HepG2 (cell line): ENCODE measurements around the gene IER5L. TPM values are rescaled to one million over a fixed set of nuclear protein-coding genes. Genes with fewer than 3 reads are reported as not detected.

Experiments used
- ATAC-seq: fragments of 200-7000 bp; cut with Tn5 transposase; 3 replicates; pipeline ENCODE4 v1.9.1; 2020; ENCODE audit warnings: mild to moderate bottlenecking, moderate library complexity
- BruUV-seq: library from RNA; stranded (reverse); fragments of 400-500 nt; replicated peaks from 2 replicates; lab custom pipeline; 2021; lab: Mats Ljungman, UMichigan
- CTCF ChIA-PET: fragments of 300-600 bp; formaldehyde crosslinking; extraction: SDS; loops from one replicate; lab custom pipeline; 2021; ENCODE audit warnings: low total read pairs, inconsistent platforms, low intra/inter-chr PET ratio; lab: Yijun Ruan, JAX
- POLR2A ChIA-PET: fragments of 350-600 bp; sonication (Branson Sonifier 250); formaldehyde crosslinking; loops from one replicate; lab custom pipeline; 2020; ENCODE audit warnings: antibody characterized with exemption, inconsistent platforms; lab: Yijun Ruan, JAX
- DNase-seq: peaks from one replicate; pipeline ENCODE4 v3.0.0-alpha.2; 2015; ENCODE audit warnings: low spot score
- FAIRE-seq: peaks from 3 replicates; lab custom pipeline; 2011; peaks lifted over from hg19 to GRCh38; lab: Jason Lieb, UNC
- H2AFZ ChIP-seq: one replicate; pipeline ENCODE4 v1.6.1; 2011; ENCODE audit warnings: low read length, inconsistent platforms
- H3K27ac ChIP-seq: fragments of 300-600 bp; 3 replicates; pipeline ENCODE4 v1.8.0; 2011; ENCODE audit warnings: mixed run types, mild to moderate bottlenecking, mixed read lengths, low read length, inconsistent platforms; ENCODE audit not compliant: insufficient read depth; ENCODE audit errors: extremely low read length
- H3K27me3 ChIP-seq, 2 experiments: fragments of 200-600 bp in 1 of 2; 2 replicates in 1 of 2; 3 replicates in 1 of 2; pipeline versions ENCODE4 v1.6.0 to v1.8.0; 2011; ENCODE audit warnings: low read length in 2 of 2, mild to moderate bottlenecking in 2 of 2, moderate library complexity in 2 of 2, inconsistent platforms in 1 of 2; ENCODE audit not compliant: insufficient read depth in 2 of 2, control insufficient read depth in 1 of 2
- H3K36me3 ChIP-seq, 2 experiments: fragments of 200-600 bp in 1 of 2; replicated peaks in 1 of 2; 2 replicates in 1 of 2; 3 replicates in 1 of 2; pipeline versions ENCODE4 v1.5.1 to v1.8.0; 2011; ENCODE audit warnings: low read length in 2 of 2, inconsistent platforms in 1 of 2; ENCODE audit not compliant: insufficient read depth in 2 of 2, control insufficient read depth in 1 of 2
- H3K4me1 ChIP-seq: 2 replicates; pipeline ENCODE4 v1.5.1; 2012; ENCODE audit warnings: low read length, inconsistent platforms; ENCODE audit not compliant: insufficient read depth
- H3K4me2 ChIP-seq: 2 replicates; pipeline ENCODE4 v1.6.0; 2011; ENCODE audit warnings: low read depth, low read length, inconsistent platforms
- H3K4me3 ChIP-seq, 3 experiments: fragments of 200-600 bp in 1 of 3; sonication (generic), shearing (Covaris generic) in 1 of 3; replicated peaks in 1 of 3; 2 replicates each; pipeline ENCODE4 v1.5.1; 2011 to 2016; ENCODE audit warnings: low read length in 3 of 3, inconsistent platforms in 2 of 3, low read depth in 2 of 3, mild to moderate bottlenecking in 2 of 3, control low read depth in 1 of 3, mixed read lengths in 1 of 3; ENCODE audit not compliant: insufficient read depth in 1 of 3
- H3K79me2 ChIP-seq: one replicate; pipeline ENCODE4 v1.6.1; 2011; ENCODE audit warnings: low read length, inconsistent platforms; ENCODE audit not compliant: insufficient read depth
- H3K9ac ChIP-seq: 2 replicates; pipeline ENCODE4 v1.6.0; 2011; ENCODE audit warnings: mild to moderate bottlenecking, low read depth, low read length, inconsistent platforms; ENCODE audit not compliant: insufficient read depth
- H3K9me3 ChIP-seq: 2 replicates; pipeline ENCODE4 v1.5.1; 2012; ENCODE audit warnings: mild to moderate bottlenecking, low read length
- H4K20me1 ChIP-seq: 2 replicates; pipeline ENCODE4 v1.6.0; 2011; ENCODE audit warnings: inconsistent platforms, mild to moderate bottlenecking, low read length, moderate library complexity; ENCODE audit not compliant: insufficient read depth
- DNMT1 ChIP-seq: sonication (generic); formaldehyde crosslinking; IDR thresholded peaks from 2 replicates; pipeline ENCODE4 v1.5.1; 2020; ENCODE audit warnings: mild to moderate bottlenecking, missing genetic modification reagents
- EZH2 ChIP-seq: conservative IDR thresholded peaks from 2 replicates; pipeline ENCODE4 v1.6.1; 2012; ENCODE audit warnings: mild to moderate bottlenecking, low read depth, low read length, moderate library complexity
- PRDM15 ChIP-seq: sonication (generic); formaldehyde crosslinking; IDR thresholded peaks from 2 replicates; pipeline ENCODE4 v1.4.0; 2020; ENCODE audit warnings: missing genetic modification reagents
- SIN3B ChIP-seq: fragments of 150-350 bp; IDR thresholded peaks from 2 replicates; pipeline ENCODE4 v1.6.1; 2014; ENCODE audit warnings: low read length
- ZBTB3 ChIP-seq: sonication (generic); formaldehyde crosslinking; IDR thresholded peaks from 2 replicates; pipeline ENCODE4 v1.4.0; 2020; ENCODE audit warnings: low read depth, mild to moderate bottlenecking, moderate library complexity, missing genetic modification reagents, borderline replicate concordance
- ZNF570 ChIP-seq: sonication (generic); formaldehyde crosslinking; IDR thresholded peaks from 2 replicates; pipeline ENCODE4 v1.4.0; 2020; ENCODE audit warnings: mild to moderate bottlenecking, missing genetic modification reagents, borderline replicate concordance
- WGBS: methylation state at CpG from one replicate; pipeline ENCODE4 v1.1.6; 2017; ENCODE audit warnings: low lambda C conversion rate; 5-methylcytosine and 5-hydroxymethylcytosine counted together
- in situ Hi-C: cut with HindIII; loops from 2 replicates; pipeline ENCODE4 v1.10.0; 2017; ENCODE audit warnings: low pct_unique_long_range_greater_than_20kb; ENCODE audit not compliant: extremely low pct_ligation_motif_present
- intact Hi-C: fragments of 100-400 bp; cut with micrococcal nuclease; formaldehyde crosslinking; loops from one replicate; pipeline ENCODE4 v1.10.0; 2022; ENCODE audit not compliant: unreplicated experiment
- polyA plus RNA-seq, 8 experiments: library from polyadenylated mRNA; depleted of rRNA in 3 of 8; stranded (reverse) in 7 of 8; unstranded in 1 of 8; fragments of >200 nt; fragmentation: Illumina TruSeq in 4 of 8; extraction: Trizol in 4 of 8; gene quantifications; 2 replicates each; pipeline versions ENCODE4 v1.2.1 to v1.2.3, GENCODE V29; 2011 to 2016; ENCODE audit warnings: low read depth in 4 of 8, missing spikeins in 1 of 8, mixed read lengths in 1 of 8; ENCODE audit not compliant: insufficient read depth in 1 of 8
- total RNA-seq, 5 experiments: library from RNA; depleted of rRNA; stranded (reverse); fragments of >200 nt; fragmentation: Illumina TruSeq; extraction: Trizol; gene quantifications; 2 replicates each; pipeline ENCODE4 v1.2.3, GENCODE V29; 2016; ENCODE audit warnings: low read depth in 1 of 5
- TF ChIP-seq, protein P1 (sequence below): sonication (generic); formaldehyde crosslinking; IDR thresholded peaks from 2 replicates; pipeline ENCODE4 v1.4.0; 2020; ENCODE audit warnings: missing genetic modification reagents, borderline replicate concordance

IER5L gene
- total and polyA plus RNA-seq, 2 of the 13 experiments (the other 11 are each of a cell fraction or from before 2014, with no cell fraction given) = 1.8 to 3.3 TPM

DNA sequence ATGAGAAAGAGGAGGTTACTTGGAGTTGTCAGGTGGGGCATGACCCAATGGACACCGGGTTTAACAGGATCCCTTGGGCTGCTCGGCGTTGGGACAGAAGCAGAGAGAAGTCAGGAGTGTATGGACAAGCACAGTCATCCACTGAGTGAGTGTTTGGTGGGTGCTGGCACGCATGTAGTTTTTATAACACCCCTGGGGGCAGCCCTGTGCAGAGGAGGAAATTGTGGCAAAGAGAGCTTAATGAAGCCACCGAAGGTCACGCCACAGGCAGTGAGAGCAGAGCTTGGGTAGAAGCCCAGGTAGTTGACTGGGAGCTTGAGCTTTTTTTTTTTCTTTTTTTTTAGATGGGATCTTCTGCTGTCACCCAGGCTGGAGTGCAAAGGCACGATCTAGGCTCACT, 43.2 kb upstream of the IER5L start:
- no peak for ATAC-seq
- H3K79me2 ChIP-seq = no peaks in the 10 kb centered on the region
- H2AFZ ChIP-seq = no peak overlapping the region
- TF ChIP-seq ZBTB3 (no peak), SIN3B (no peak), EZH2 (no peak), DNMT1 (no peak)
- no TSS peak for BruUV-seq
- peaks cover 2 to 37% of the 10 kb centered on the region in 2 experiments; a peak in 3 of 5 replicates for H3K27me3 ChIP-seq
- in situ Hi-C loops (no loop called here), intact Hi-C loops (no loop called here)
- no peaks in the 10 kb centered on the region for H3K9me3 ChIP-seq
- no peak overlapping the region for H3K9ac ChIP-seq
- no peaks in the 10 kb centered on the region for H3K36me3 ChIP-seq
- no peak overlapping the region for H3K4me2 ChIP-seq
- ChIA-PET CTCF (no interaction called here), POLR2A (no interaction called here)
- no peak for DNase-seq
- no peaks in the 10 kb centered on the region for H3K4me1 ChIP-seq
- 36% methylated on average over 7 of the region's 7 CpGs for WGBS
- H4K20me1 ChIP-seq = no peaks in the 10 kb centered on the region
- no peak overlapping the region for H3K27ac ChIP-seq
- no peak for FAIRE-seq
- H3K4me3 ChIP-seq = no peak overlapping the region

- intact Hi-C loops (no loop called here), in situ Hi-C loops (no loop called here)
- ChIA-PET CTCF (no interaction called here), POLR2A (no interaction called here)
- ATAC-seq (no peak), DNase-seq (no peak), FAIRE-seq (no peak)
- H3K9ac ChIP-seq = no peak overlapping the region
- H3K79me2 ChIP-seq = no peaks in the 10 kb centered on the region
- H3K27ac ChIP-seq = no peak overlapping the region
- H3K9me3 ChIP-seq = no peaks in the 10 kb centered on the region
- peaks cover 2 to 37% of the 10 kb centered on the region in 2 experiments; a peak in 3 of 5 replicates for H3K27me3 ChIP-seq
- no peak overlapping the region for H2AFZ ChIP-seq
- no peaks in the 10 kb centered on the region for H4K20me1 ChIP-seq
- H3K36me3 ChIP-seq = no peaks in the 10 kb centered on the region
- BruUV-seq = no TSS peak
- H3K4me2 ChIP-seq = no peak overlapping the region
- H3K4me3 ChIP-seq = no peak overlapping the region
- H3K4me1 ChIP-seq = no peaks in the 10 kb centered on the region
- WGBS = 34% methylated on average over 6 of the region's 6 CpGs
- TF ChIP-seq, protein P1, sequence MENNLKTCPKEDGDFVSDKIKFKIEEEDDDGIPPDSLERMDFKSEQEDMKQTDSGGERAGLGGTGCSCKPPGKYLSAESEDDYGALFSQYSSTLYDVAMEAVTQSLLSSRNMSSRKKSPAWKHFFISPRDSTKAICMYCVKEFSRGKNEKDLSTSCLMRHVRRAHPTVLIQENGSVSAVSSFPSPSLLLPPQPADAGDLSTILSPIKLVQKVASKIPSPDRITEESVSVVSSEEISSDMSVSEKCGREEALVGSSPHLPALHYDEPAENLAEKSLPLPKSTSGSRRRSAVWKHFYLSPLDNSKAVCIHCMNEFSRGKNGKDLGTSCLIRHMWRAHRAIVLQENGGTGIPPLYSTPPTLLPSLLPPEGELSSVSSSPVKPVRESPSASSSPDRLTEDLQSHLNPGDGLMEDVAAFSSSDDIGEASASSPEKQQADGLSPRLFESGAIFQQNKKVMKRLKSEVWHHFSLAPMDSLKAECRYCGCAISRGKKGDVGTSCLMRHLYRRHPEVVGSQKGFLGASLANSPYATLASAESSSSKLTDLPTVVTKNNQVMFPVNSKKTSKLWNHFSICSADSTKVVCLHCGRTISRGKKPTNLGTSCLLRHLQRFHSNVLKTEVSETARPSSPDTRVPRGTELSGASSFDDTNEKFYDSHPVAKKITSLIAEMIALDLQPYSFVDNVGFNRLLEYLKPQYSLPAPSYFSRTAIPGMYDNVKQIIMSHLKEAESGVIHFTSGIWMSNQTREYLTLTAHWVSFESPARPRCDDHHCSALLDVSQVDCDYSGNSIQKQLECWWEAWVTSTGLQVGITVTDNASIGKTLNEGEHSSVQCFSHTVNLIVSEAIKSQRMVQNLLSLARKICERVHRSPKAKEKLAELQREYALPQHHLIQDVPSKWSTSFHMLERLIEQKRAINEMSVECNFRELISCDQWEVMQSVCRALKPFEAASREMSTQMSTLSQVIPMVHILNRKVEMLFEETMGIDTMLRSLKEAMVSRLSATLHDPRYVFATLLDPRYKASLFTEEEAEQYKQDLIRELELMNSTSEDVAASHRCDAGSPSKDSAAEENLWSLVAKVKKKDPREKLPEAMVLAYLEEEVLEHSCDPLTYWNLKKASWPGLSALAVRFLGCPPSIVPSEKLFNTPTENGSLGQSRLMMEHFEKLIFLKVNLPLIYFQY (CRISPR knock-in tag) = no peak
- TF ChIP-seq ZNF570 (CRISPR knock-in tag) = no peak
- no peak for TF ChIP-seq PRDM15 (CRISPR knock-in tag)
- TF ChIP-seq, all 625 proteins: peak for 0
Measured at GRCh38 chr9:129220771-129221170, 42.7 kb upstream of the IER5L start.
